ENCODE measurements around the gene P4HA1.
A peak's percentile ranks its signal among the peaks of the same experiment; 100 is the strongest.
"Not testable (repeated sequence)": the region's sequence is repeated elsewhere in the genome, so short reads cannot be mapped to it uniquely, and the experiment has no call there.

The P4HA1 gene

GRCh38 chr10:73113551-73113950 lies 16.9 kb upstream of the P4HA1 start:
- ChIA-PET POLR2A (ENCODE audit: low non-redundant PET) (no interaction called here), CTCF (no interaction called here)
- H3K27ac ChIP-seq: no peak overlapping the region
- TF ChIP-seq CTCF (conservative IDR thresholded peaks at IDR 0.05; ENCODE audit: low read depth): no peak
- DNase-seq (ENCODE audit: low spot score): no peak

GRCh38 chr10:73112032-73112431 lies 15.4 kb upstream of the P4HA1 start:
- CTCF ChIA-PET; POLR2A ChIA-PET (ENCODE audit: low non-redundant PET); DNase-seq (ENCODE audit: low spot score): not testable (repeated sequence)
- H3K27ac ChIP-seq: peak overlapping the region; percentile 62

GRCh38 chr10:73110345-73110849 lies 13.7 kb upstream of the P4HA1 start, which contains the start of gene NUDT13:
Gene NUDT13, plus strand, starts transcription at chr10:73110455. Its CDS starts 3,911 bp downstream, at chr10:73114366.
- H3K27ac ChIP-seq: peak within 1 kb of the TSS; percentile 87
- DNase-seq (ENCODE audit: low spot score): peak; percentile 63
- ChIA-PET POLR2A (ENCODE audit: low non-redundant PET) (interaction anchor here (0.5 to 1.0 kb wide), 2 partner anchors 13 to 45 kb away, joined by 3 to 8 read pairs; partner anchors contain the start of gene P4HA1), CTCF (interaction anchor here (0.7 kb wide), 2 partner anchors 12 to 47 kb away, joined by 3 read pairs; no protein-coding TSS in a partner anchor)
- no peak for TF ChIP-seq CTCF (conservative IDR thresholded peaks at IDR 0.05; ENCODE audit: low read depth)

GRCh38 chr10:73109248-73109652 lies 12.6 kb upstream of the P4HA1 start:
- H3K27ac ChIP-seq; POLR2A ChIA-PET (ENCODE audit: low non-redundant PET); DNase-seq (ENCODE audit: low spot score): not testable (repeated sequence)
- CTCF ChIA-PET: interaction anchor here (0.6 kb wide), 2 partner anchors 62 to 617 kb away, joined by 3 to 4 read pairs; no protein-coding TSS in a partner anchor

- no peak for TF ChIP-seq CTCF (conservative IDR thresholded peaks at IDR 0.05; ENCODE audit: low read depth)
- H3K27ac ChIP-seq: no peak overlapping the region
- ChIA-PET POLR2A (ENCODE audit: low non-redundant PET) (no interaction called here), CTCF (interaction anchor here (0.7 kb wide), 1 partner anchor 8 kb away, joined by 3 read pairs; no protein-coding TSS in a partner anchor)
- DNase-seq (ENCODE audit: low spot score): no peak
Observed at GRCh38 chr10:73106301-73106700, 9.6 kb upstream of the P4HA1 start.

GRCh38 chr10:73099141-73099540 lies 2.5 kb upstream of the P4HA1 start:
- ChIA-PET CTCF (interaction anchor here (0.6 to 0.7 kb wide), 2 partner anchors 11 to 59 kb away, joined by 3 read pairs; partner anchors contain the start of gene NUDT13), POLR2A (ENCODE audit: low non-redundant PET) (no interaction called here)
- TF ChIP-seq CTCF (conservative IDR thresholded peaks at IDR 0.05; ENCODE audit: low read depth): no peak
- H3K27ac ChIP-seq: no peak overlapping the region
- DNase-seq (ENCODE audit: low spot score): no peak

- TF ChIP-seq CTCF (conservative IDR thresholded peaks at IDR 0.05; ENCODE audit: low read depth): no peak
- no peak for DNase-seq (ENCODE audit: low spot score)
- ChIA-PET CTCF (interaction anchor here (0.6 to 1.5 kb wide), 5 partner anchors 35 to 96 kb away, joined by 3 to 6 read pairs (median 3); no protein-coding TSS in a partner anchor), POLR2A (ENCODE audit: low non-redundant PET) (interaction anchor here (1.1 kb wide), 1 partner anchor 14 kb away, joined by 3 read pairs; no protein-coding TSS in a partner anchor)
- H3K27ac ChIP-seq: peak overlapping the region; percentile 91
Observed at GRCh38 chr10:73097305-73097670, 622 bp upstream of the P4HA1 start.

All from RWPE1 (cell line).